ENCODE measurements around the gene SLC25A1.
"Not testable (repeated sequence)": the region's sequence is repeated elsewhere in the genome, so short reads cannot be mapped to it uniquely, and the experiment has no call there.

SLC25A1 gene

GRCh38 chr22:19169002-19169946, 9.3 kb downstream of the SLC25A1 start:
- H3K27ac ChIP-seq, result no peak overlapping the region
- no peak for TF ChIP-seq CTCF (IDR thresholded peaks at IDR 0.05)
- peak; percentile 70 for DNase-seq (ENCODE audit: low spot score)
- peak overlapping the region; percentile 64 for H3K4me3 ChIP-seq

- DNase-seq (ENCODE audit: low spot score), result peak; percentile 67
- Histone ChIP-seq H3K4me3 (no peak overlapping the region), H3K27ac (no peak overlapping the region)
- no peak for TF ChIP-seq CTCF (IDR thresholded peaks at IDR 0.05)
Observed at GRCh38 chr22:19168088-19168890, 10.2 kb downstream of the SLC25A1 start.

GRCh38 chr22:19167106-19167869, 11.2 kb downstream of the SLC25A1 start:
- TF ChIP-seq CTCF (IDR thresholded peaks at IDR 0.05), result no peak
- Histone ChIP-seq H3K4me3 (no peak overlapping the region), H3K27ac (no peak overlapping the region)
- DNase-seq (ENCODE audit: low spot score), result peak; percentile 69

DNA sequence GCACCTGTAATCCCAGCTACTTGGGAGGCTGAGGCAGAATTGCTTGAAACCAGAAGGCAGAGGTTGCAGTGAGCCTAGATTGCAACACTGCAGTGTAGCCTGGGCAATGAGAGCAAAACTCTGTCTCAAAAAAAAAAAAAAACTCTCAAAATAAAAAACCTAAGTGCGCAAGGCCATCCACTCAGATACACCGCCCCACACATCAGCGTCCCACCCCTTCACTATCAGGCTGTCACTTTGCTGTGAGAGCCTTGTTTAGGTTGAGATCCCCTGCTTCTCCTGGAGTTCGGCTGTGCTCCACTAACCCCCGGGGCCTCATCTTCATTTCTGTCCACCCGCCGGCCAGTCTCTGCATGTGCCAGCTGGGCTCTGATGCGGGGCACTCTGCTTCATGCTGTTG, 12.1 kb downstream of the SLC25A1 start:
- TF ChIP-seq CTCF (IDR thresholded peaks at IDR 0.05), result no peak
- no peak overlapping the region for H3K27ac ChIP-seq
- no peak for DNase-seq (ENCODE audit: low spot score)
- H3K4me3 ChIP-seq, result no peak overlapping the region

- H3K4me3 ChIP-seq, result no peak overlapping the region
- TF ChIP-seq CTCF (IDR thresholded peaks at IDR 0.05), result no peak
- no peak overlapping the region for H3K27ac ChIP-seq
- no peak for DNase-seq (ENCODE audit: low spot score)
Observed at GRCh38 chr22:19164425-19164824, 14.1 kb downstream of the SLC25A1 start.

DNA sequence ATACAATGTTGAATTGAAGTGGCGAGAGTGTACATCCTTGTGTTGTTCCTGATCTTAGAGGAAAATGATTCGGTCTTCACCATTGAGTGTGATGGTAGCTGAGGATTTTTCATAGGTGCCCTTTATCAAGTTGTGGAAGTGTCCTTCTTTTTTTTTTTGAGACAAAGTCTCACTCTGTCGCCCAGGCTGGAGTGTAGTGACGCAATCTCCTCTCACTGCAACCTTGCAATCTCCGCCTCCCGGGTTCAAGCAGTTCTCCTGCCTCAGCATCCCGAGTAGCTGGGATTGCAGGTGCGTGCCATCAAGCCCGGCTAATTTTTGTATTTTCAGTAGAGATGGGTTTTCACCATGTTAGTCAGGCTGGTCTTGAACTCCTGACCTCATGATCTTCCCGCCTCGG, 19.9 kb downstream of the SLC25A1 start:
- not testable (repeated sequence) for DNase-seq (ENCODE audit: low spot score); H3K27ac ChIP-seq; H3K4me3 ChIP-seq

DNA sequence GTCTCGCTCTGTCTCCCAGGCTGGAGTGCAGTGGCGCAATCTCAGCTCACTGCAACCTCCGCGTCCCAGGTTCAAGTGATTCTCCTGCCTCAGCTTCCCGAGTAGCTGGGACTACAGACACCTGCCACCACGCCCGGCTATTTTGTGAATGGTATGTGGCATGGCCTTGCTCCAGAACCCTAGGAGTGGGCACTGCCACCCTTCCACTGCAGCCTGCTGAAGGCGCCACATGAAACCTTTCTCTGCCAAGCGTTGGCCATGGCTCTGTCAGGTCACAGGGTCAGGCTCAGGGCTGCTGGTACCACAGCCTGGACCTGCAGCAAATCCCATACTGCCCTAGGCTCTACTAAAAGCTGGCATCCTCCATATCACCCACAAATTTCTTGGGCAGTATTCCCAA, 22.4 kb downstream of the SLC25A1 start:
- DNase-seq (ENCODE audit: low spot score), result peak; percentile 61
- not testable (repeated sequence) for H3K27ac ChIP-seq, H3K4me3 ChIP-seq
